Gastroesophageal sphincter (tissue), 4 donors: Measurements from ENCODE around the gene NOVA1. TPM values are rescaled to one million over a fixed set of nuclear protein-coding genes. Genes with fewer than 3 reads are reported as not detected.

Experiments
- ATAC-seq: fragments of 150-250 bp; one replicate; pipeline ENCODE4 v1.9.1; 2016; ENCODE audit warnings: mild to moderate bottlenecking, moderate library complexity
- H3K27ac ChIP-seq, 4 donors: fragments of 200-600 bp; sonication (generic) in 3 of 4; 1 replicate in 3 of 4; 2 replicates in 1 of 4; pipeline ENCODE4 v1.5.1; 2016 to 2019
- H3K27me3 ChIP-seq: fragments of 200-600 bp; sonication (generic); one replicate; pipeline ENCODE4 v1.5.1; 2019
- H3K36me3 ChIP-seq, 2 donors: fragments of 200-600 bp; sonication (generic); one replicate each; pipeline ENCODE4 v1.5.1; 2019; ENCODE audit warnings: control low read depth in 1 of 2
- H3K4me1 ChIP-seq, 3 donors: fragments of 200-600 bp; sonication (generic); 1 replicate in 2 of 3; 2 replicates in 1 of 3; pipeline ENCODE4 v1.5.1; 2016 to 2019; ENCODE audit warnings: control low read depth in 2 of 3
- H3K4me3 ChIP-seq, 2 donors: fragments of 200-600 bp; sonication (generic); one replicate each; pipeline ENCODE4 v1.5.1; 2019; ENCODE audit warnings: mild to moderate bottlenecking in 1 of 2, moderate library complexity in 1 of 2
- H3K9me3 ChIP-seq, 3 donors: fragments of 200-600 bp; sonication (generic); one replicate each; pipeline ENCODE4 v1.5.1; 2017 to 2019; ENCODE audit warnings: control low read depth in 2 of 3
- CTCF ChIP-seq, 4 experiments: fragments of 200-600 bp in 2 of 4; fragments of 450-650 bp in 2 of 4; sonication (generic) in 1 of 4; IDR thresholded peaks; one replicate each; pipeline ENCODE4 v1.5.1; 2017 to 2019; ENCODE audit warnings: antibody characterized with exemption in 4 of 4, mild to moderate bottlenecking in 2 of 4, moderate library complexity in 2 of 4
- EP300 ChIP-seq: sonication (generic); formaldehyde crosslinking; IDR thresholded peaks from one replicate; pipeline ENCODE4 v1.6.1; 2017; ENCODE audit warnings: antibody characterized with exemption, mild to moderate bottlenecking
- POLR2A ChIP-seq, 2 donors: fragments of 450-650 bp; IDR thresholded peaks; one replicate each; pipeline ENCODE4 v1.6.1; 2017; ENCODE audit warnings: antibody characterized with exemption in 2 of 2, mild to moderate bottlenecking in 2 of 2, moderate library complexity in 1 of 2
- POLR2AphosphoS5 ChIP-seq: sonication (generic); formaldehyde crosslinking; IDR thresholded peaks from one replicate; pipeline ENCODE4 v1.6.1; 2017; ENCODE audit warnings: antibody characterized with exemption
- WGBS, 2 donors: methylation state at CpG; one replicate each; pipeline ENCODE4 v1.1.5; 2018; ENCODE audit warnings: low coverage in 1 of 2; 5-methylcytosine and 5-hydroxymethylcytosine counted together
- total RNA-seq, 4 donors: library from RNA; depleted of rRNA; stranded (reverse); fragments of >200 nt; gene quantifications; one replicate each; pipeline ENCODE4 v1.1.0, GENCODE V29; 2016

NOVA1 gene
- total RNA-seq, 4 donors from 2014 or later = 7.0 to 18.2 (median 12.9) TPM

DNA sequence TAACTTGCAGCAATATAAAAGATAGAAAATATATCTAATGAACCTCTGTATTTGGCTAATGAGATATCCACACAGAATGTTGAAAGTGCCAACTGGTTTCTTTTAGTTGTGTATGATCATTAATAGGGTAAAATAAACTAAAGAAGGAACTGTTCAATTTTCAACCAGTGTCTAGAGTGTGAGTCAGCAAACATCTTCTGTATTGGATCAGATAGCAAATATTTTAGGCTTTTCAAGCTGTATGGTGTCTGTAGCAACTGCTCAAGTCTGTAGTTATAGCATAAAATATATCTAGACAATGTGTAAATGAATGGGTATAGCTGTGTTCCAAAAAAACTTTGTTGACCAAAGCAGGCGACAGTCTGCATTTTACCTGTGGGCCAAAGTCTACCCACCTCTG lies 23.5 kb upstream of the NOVA1 start:
- 92 to 100% methylated on average over 1 of the region's 1 CpG for WGBS, 2 donors
- no peaks in the 10 kb centered on the region for H3K4me1 ChIP-seq
- H3K9me3 ChIP-seq = peaks cover 0 to under 1% (median 0%) of the 10 kb centered on the region in 3 donors
- no peaks in the 10 kb centered on the region for H3K36me3 ChIP-seq
- no peak for ATAC-seq
- no peak for TF ChIP-seq POLR2A (IDR thresholded peaks at IDR 0.05)
- TF ChIP-seq EP300 = no peak
- no peak for TF ChIP-seq CTCF (IDR thresholded peaks at IDR 0.05)
- TF ChIP-seq POLR2AphosphoS5 = no peak
- no peaks in the 10 kb centered on the region for H3K27me3 ChIP-seq
- no peak overlapping the region for H3K4me3 ChIP-seq
- no peak overlapping the region for H3K27ac ChIP-seq

- Histone ChIP-seq H3K9me3 (peaks cover 0 to 13% (median 0%) of the 10 kb centered on the region in 3 donors), H3K27ac (no peak overlapping the region), H3K36me3 (no peaks in the 10 kb centered on the region), H3K4me3 (no peak overlapping the region), H3K27me3 (no peaks in the 10 kb centered on the region), H3K4me1 (no peaks in the 10 kb centered on the region)
- TF ChIP-seq POLR2AphosphoS5 = no peak
- ATAC-seq = no peak
Measured at GRCh38 chr14:26611259-26611658, 13.4 kb upstream of the NOVA1 start.

DNA sequence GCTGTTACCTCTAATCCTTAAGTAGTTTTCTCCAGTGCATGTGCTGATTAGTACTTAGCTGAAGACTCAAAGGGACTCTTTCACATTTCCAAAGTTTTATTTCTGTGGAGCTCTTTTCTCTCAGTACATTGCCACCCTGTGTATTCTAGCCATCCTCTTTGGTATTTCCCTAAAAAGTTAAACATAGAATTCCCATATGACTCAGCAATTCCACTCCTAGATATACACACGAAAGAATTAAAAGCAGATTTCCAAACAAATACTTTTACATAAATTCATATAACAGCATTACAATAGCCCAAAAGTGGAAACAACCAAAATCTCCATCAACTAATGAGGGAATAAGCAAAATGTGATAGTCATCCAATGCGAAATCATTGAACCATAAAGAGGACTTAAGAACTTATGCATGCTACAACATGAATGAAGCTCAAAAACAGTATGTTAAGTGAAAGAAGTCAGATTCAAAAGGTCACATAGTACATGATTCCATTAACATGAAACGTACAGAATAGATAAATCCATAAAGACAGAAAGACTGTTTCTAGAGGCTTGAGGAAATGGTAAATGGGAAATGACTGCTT lies 9.0 kb upstream of the NOVA1 start:
- Histone ChIP-seq H3K36me3 (no peaks in the 10 kb centered on the region), H3K27ac (no peak overlapping the region), H3K9me3 (no peaks in the 10 kb centered on the region), H3K4me3 (no peak overlapping the region), H3K4me1 (no peaks in the 10 kb centered on the region), H3K27me3 (no peaks in the 10 kb centered on the region)
- WGBS, 2 donors = 59 to 67% methylated on average over 3 of the region's 3 CpGs
- ATAC-seq = no peak
- TF ChIP-seq CTCF (IDR thresholded peaks at IDR 0.05) (no peak), EP300 (no peak), POLR2AphosphoS5 (no peak), POLR2A (IDR thresholded peaks at IDR 0.05) (no peak)

GRCh38 chr14:26605602-26606001 lies 7.8 kb upstream of the NOVA1 start:
- 68% methylated on average over 2 of the region's 2 CpGs; no CpG with 5 or more reads in 1 of the 2 donors for WGBS, 2 donors
- Histone ChIP-seq H3K4me1 (no peaks in the 10 kb centered on the region), H3K9me3 (no peaks in the 10 kb centered on the region), H3K27me3 (no peaks in the 10 kb centered on the region), H3K4me3 (no peak overlapping the region), H3K36me3 (no peaks in the 10 kb centered on the region), H3K27ac (no peak overlapping the region)
- no peak for TF ChIP-seq CTCF (IDR thresholded peaks at IDR 0.05)
- no peak for TF ChIP-seq POLR2AphosphoS5
- TF ChIP-seq POLR2A (IDR thresholded peaks at IDR 0.05) = no peak
- no peak for ATAC-seq

DNA sequence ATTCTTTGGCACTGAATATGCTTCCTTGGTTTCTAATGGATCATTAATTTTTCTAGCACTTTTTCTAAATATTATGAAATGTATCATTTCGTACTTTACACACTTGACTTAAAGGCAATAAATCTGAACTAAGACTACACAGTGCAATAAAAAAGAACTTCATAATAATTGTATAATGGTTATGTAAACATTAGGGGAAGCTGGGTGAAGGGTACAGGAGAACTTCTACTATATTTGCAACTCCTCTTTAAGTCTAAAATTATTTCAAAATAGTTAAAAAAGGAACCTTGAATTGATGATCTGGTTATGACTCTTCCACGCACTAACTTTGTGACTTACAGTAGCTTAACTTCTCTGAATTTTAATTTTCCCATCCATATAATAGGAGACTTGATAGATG lies 5.1 kb upstream of the NOVA1 start:
- H3K36me3 ChIP-seq = no peaks in the 10 kb centered on the region
- H3K27ac ChIP-seq = no peak overlapping the region
- H3K4me1 ChIP-seq = peaks cover 0 to 6% (median 0%) of the 10 kb centered on the region in 3 donors
- 70 to 81% methylated on average over 2 of the region's 2 CpGs for WGBS, 2 donors
- no peak for TF ChIP-seq POLR2A (IDR thresholded peaks at IDR 0.05)
- no peak for TF ChIP-seq EP300
- no peak for TF ChIP-seq CTCF (IDR thresholded peaks at IDR 0.05)
- no peak for TF ChIP-seq POLR2AphosphoS5
- no peak for ATAC-seq
- no peaks in the 10 kb centered on the region for H3K9me3 ChIP-seq
- H3K4me3 ChIP-seq = no peak overlapping the region
- H3K27me3 ChIP-seq = no peaks in the 10 kb centered on the region
